GM23338 (cell line): ENCODE data around the gene GRID1. TPM values are rescaled to one million over a fixed set of nuclear protein-coding genes. Genes with fewer than 3 reads are reported as not detected.

ENCODE experiments used
- ATAC-seq: fragments of 200-7000 bp; cut with Tn5 transposase; 3 replicates; pipeline ENCODE4 v1.9.1; 2020
- DNase-seq: peaks from one replicate; pipeline ENCODE4 v3.0.0-alpha.2; 2015; ENCODE audit warnings: low spot score
- H2AFZ ChIP-seq: fragments of 200-600 bp; sonication (generic); 2 replicates; pipeline ENCODE4 v1.8.0; 2016; ENCODE audit warnings: antibody characterized with exemption, mild to moderate bottlenecking, moderate library complexity
- H3F3A ChIP-seq: fragments of 200-600 bp; sonication (generic); replicated peaks from 2 replicates; pipeline ENCODE4 v1.8.0; 2017; ENCODE audit warnings: antibody characterized with exemption, mixed run types, low read depth
- H3K27ac ChIP-seq: fragments of 200-600 bp; sonication (generic); 2 replicates; pipeline ENCODE4 v1.6.1; 2016; ENCODE audit warnings: low read depth
- H3K27me3 ChIP-seq: fragments of 200-600 bp; sonication (generic); 2 replicates; pipeline ENCODE4 v1.8.0; 2016; ENCODE audit warnings: mild to moderate bottlenecking, mixed run types, moderate library complexity; ENCODE audit not compliant: insufficient read depth
- H3K36me3 ChIP-seq: fragments of 200-600 bp; sonication (generic); 2 replicates; pipeline ENCODE4 v1.8.0; 2016; ENCODE audit warnings: mild to moderate bottlenecking; ENCODE audit not compliant: insufficient read depth
- H3K4me1 ChIP-seq: fragments of 200-600 bp; sonication (generic); 2 replicates; pipeline ENCODE4 v1.8.0; 2016; ENCODE audit warnings: mild to moderate bottlenecking, moderate library complexity; ENCODE audit not compliant: insufficient read depth
- H3K4me2 ChIP-seq: fragments of 200-600 bp; sonication (generic); 2 replicates; pipeline ENCODE4 v1.7.1; 2017; ENCODE audit warnings: mixed run types
- H3K4me3 ChIP-seq: fragments of 200-600 bp; sonication (generic); 2 replicates; pipeline ENCODE4 v1.6.1; 2016; ENCODE audit warnings: mixed run types
- H3K79me2 ChIP-seq: fragments of 200-600 bp; sonication (generic); replicated peaks from 2 replicates; pipeline ENCODE4 v1.8.0; 2017; ENCODE audit warnings: mild to moderate bottlenecking; ENCODE audit not compliant: insufficient read depth
- H3K9me2 ChIP-seq: fragments of 200-600 bp; sonication (generic); 2 replicates; pipeline ENCODE4 v1.8.0; 2017; ENCODE audit not compliant: insufficient read depth
- H4K20me1 ChIP-seq: fragments of 200-600 bp; sonication (generic); replicated peaks from 2 replicates; pipeline ENCODE4 v1.8.0; 2017; ENCODE audit warnings: mild to moderate bottlenecking; ENCODE audit not compliant: insufficient read depth
- H3K27ac Mint-ChIP-seq: 2 replicates; pipeline ENCODE4 v1.8.0; 2020; ENCODE audit warnings: inconsistent platforms, mild to moderate bottlenecking, moderate library complexity, mixed read lengths
- H3K27me3 Mint-ChIP-seq: 3 replicates; pipeline ENCODE4 v1.8.0; 2022; ENCODE audit warnings: low read depth, mild to moderate bottlenecking, moderate library complexity, mixed read lengths, inconsistent platforms; ENCODE audit not compliant: insufficient read depth, poor library complexity
- H3K36me3 Mint-ChIP-seq: 3 replicates; pipeline ENCODE4 v1.8.0; 2021; ENCODE audit warnings: low read depth, mild to moderate bottlenecking, inconsistent platforms, moderate library complexity, mixed read lengths
- H3K4me1 Mint-ChIP-seq: 3 replicates; pipeline ENCODE4 v1.8.0; 2020; ENCODE audit warnings: mild to moderate bottlenecking, inconsistent platforms, mixed read lengths
- H3K4me3 Mint-ChIP-seq: 3 replicates; pipeline ENCODE4 v1.8.0; 2021; ENCODE audit warnings: moderate library complexity, mild to moderate bottlenecking, inconsistent platforms, mixed read lengths
- H3K9me3 Mint-ChIP-seq: 3 replicates; pipeline ENCODE4 v1.8.0; 2020; ENCODE audit warnings: moderate library complexity, mild to moderate bottlenecking, inconsistent platforms, mixed read lengths
- CREB1 ChIP-seq: fragments of 250-450 bp; sonication (Bioruptor Pico); IDR thresholded peaks from 2 replicates; pipeline ENCODE4 v1.5.0; 2020; ENCODE audit warnings: low read depth, mild to moderate bottlenecking, moderate library complexity
- CTCF ChIP-seq, 2 experiments: fragments of 200-600 bp in 1 of 2; sonication (generic) in 1 of 2; conservative IDR thresholded peaks; 2 replicates each; pipeline versions ENCODE4 v1.5.1 to v1.6.1; 2016 to 2017; ENCODE audit warnings: antibody characterized with exemption in 2 of 2, low read depth in 2 of 2, mild to moderate bottlenecking in 2 of 2, moderate library complexity in 1 of 2
- EZH2 ChIP-seq: fragments of 200-600 bp; sonication (generic); IDR thresholded peaks from one replicate; pipeline ENCODE4 v1.8.0; 2017; ENCODE audit warnings: antibody characterized with exemption, mild to moderate bottlenecking, low read depth; ENCODE audit not compliant: unreplicated experiment
- EZH2phosphoT487 ChIP-seq: fragments of 200-600 bp; sonication (generic); IDR thresholded peaks from one replicate; pipeline ENCODE4 v1.8.1; 2018; ENCODE audit warnings: antibody characterized with exemption; ENCODE audit not compliant: unreplicated experiment
- JUNB ChIP-seq: IDR thresholded peaks from one replicate; pipeline ENCODE4 v1.6.1; 2016; ENCODE audit warnings: antibody characterized with exemption; ENCODE audit not compliant: unreplicated experiment
- NANOG ChIP-seq: IDR thresholded peaks from 2 replicates; pipeline ENCODE4 v1.6.1; 2016; ENCODE audit warnings: antibody characterized with exemption, borderline replicate concordance
- REST ChIP-seq: IDR thresholded peaks from one replicate; pipeline ENCODE4 v1.6.1; 2018; ENCODE audit warnings: antibody characterized with exemption; ENCODE audit not compliant: unreplicated experiment
- STAT1 ChIP-seq: IDR thresholded peaks from one replicate; pipeline ENCODE4 v1.6.1; 2016; ENCODE audit warnings: antibody characterized with exemption; ENCODE audit not compliant: unreplicated experiment
- ZNF114 ChIP-seq: fragments of 250-450 bp; sonication (Bioruptor Pico); IDR thresholded peaks from 2 replicates; pipeline ENCODE4 v1.5.0; 2020; ENCODE audit warnings: mild to moderate bottlenecking, moderate library complexity
- ZNF331 ChIP-seq: fragments of 250-450 bp; sonication (Bioruptor Pico); IDR thresholded peaks from 2 replicates; pipeline ENCODE4 v1.5.0; 2020; ENCODE audit warnings: low read depth, mild to moderate bottlenecking, moderate library complexity
- ZNF462 ChIP-seq: fragments of 250-450 bp; sonication (Bioruptor Pico); IDR thresholded peaks from 2 replicates; pipeline ENCODE4 v1.5.0; 2020; ENCODE audit warnings: mild to moderate bottlenecking, moderate library complexity
- polyA plus RNA-seq: library from polyadenylated mRNA; unstranded; fragments of >200 nt; fragmentation: Nextera tagmentation; extraction: Ambion mirVana; gene quantifications from 2 replicates; pipeline ENCODE4 v1.2.1, GENCODE V29; 2016
- total RNA-seq: library from RNA; depleted of rRNA; stranded (reverse); fragments of >200 nt; shearing (Covaris generic); gene quantifications from 2 replicates; pipeline ENCODE4 v1.2.3, GENCODE V29; 2014

GRID1 gene
- total and polyA plus RNA-seq, 2 experiments from 2014 or later: 0.14 to 0.15 TPM

- H3F3A ChIP-seq: no peaks in the 10 kb centered on the region
- H3K4me1 ChIP-seq: peaks cover 19% of the 10 kb centered on the region
- H3K4me2 ChIP-seq: peak overlapping the region; percentile 64; the same call in 1 of the 2 replicates
- no peaks in the 10 kb centered on the region for H3K9me2 ChIP-seq
- TF ChIP-seq ZNF114 (no peak), ZNF331 (CRISPR knock-in tag) (no peak), CTCF (conservative IDR thresholded peaks at IDR 0.05; ENCODE audit: low read depth in 2 of 2) (no peak), EZH2phosphoT487 (no peak), NANOG (no peak), STAT1 (no peak), REST (no peak), EZH2 (no peak), JUNB (no peak), CREB1 (CRISPR knock-in tag) (no peak), ZNF462 (CRISPR knock-in tag) (no peak)
- Mint-ChIP-seq H3K27me3 (peaks cover 15% of the 10 kb centered on the region), H3K36me3 (peaks cover 2% of the 10 kb centered on the region; the same call in 1 of the 3 replicates), H3K4me3 (no peak overlapping the region), H3K4me1 (peaks cover 32% of the 10 kb centered on the region), H3K9me3 (no peaks in the 10 kb centered on the region), H3K27ac (peak overlapping the region; percentile 30; the same call in 1 of the 2 replicates)
- no peak overlapping the region for H3K27ac ChIP-seq
- H2AFZ ChIP-seq: peak overlapping the region; percentile 76; the same call in 1 of the 2 replicates
- H3K36me3 ChIP-seq: no peaks in the 10 kb centered on the region
- no peaks in the 10 kb centered on the region for H3K27me3 ChIP-seq
- DNase-seq: no peak
- peak; percentile 8 for ATAC-seq
- H3K79me2 ChIP-seq: no peaks in the 10 kb centered on the region
- H3K4me3 ChIP-seq: no peak overlapping the region
- H4K20me1 ChIP-seq: no peaks in the 10 kb centered on the region
These were observed 73.9 kb downstream of the GRID1 start for GRCh38 chr10:86292462-86293395.
